IMR-90 (cell line): ENCODE data around the gene NPEPL1. TPM values are rescaled to one million over a fixed set of nuclear protein-coding genes. Genes with fewer than 3 reads are reported as not detected.

Experiments
- ATAC-seq: fragments of 200-7000 bp; cut with Tn5 transposase; 2 replicates; pipeline ENCODE4 v1.9.1; 2020; ENCODE audit warnings: low read depth, mild to moderate bottlenecking, moderate library complexity
- BruUV-seq: library from RNA; stranded (reverse); fragments of 400-500 nt; replicated peaks from 2 replicates; lab custom pipeline; 2021; lab: Mats Ljungman, UMichigan
- CTCF ChIA-PET: fragments of 300-600 bp; formaldehyde crosslinking; extraction: SDS; loops from one replicate; lab custom pipeline; 2021; ENCODE audit warnings: antibody characterized with exemption; lab: Yijun Ruan, JAX
- POLR2A ChIA-PET: fragments of 300-600 bp; sonication (Branson Sonifier 250); formaldehyde crosslinking; loops from one replicate; lab custom pipeline; 2022; ENCODE audit warnings: antibody characterized with exemption; ENCODE audit not compliant: unreplicated experiment; lab: Charles Lee
- DNase-seq: peaks from one replicate; pipeline ENCODE4 v3.0.0; 2013
- H2AFZ ChIP-seq: replicated peaks from 2 replicates; pipeline ENCODE3; 2013; ENCODE audit warnings: low read length, mild to moderate bottlenecking; ENCODE audit not compliant: poor library complexity
- H2AK5ac ChIP-seq: 2 replicates; pipeline ENCODE4 v1.6.1; 2013; ENCODE audit warnings: low read depth, low read length, inconsistent platforms
- H2AK9ac ChIP-seq: replicated peaks from 2 replicates; pipeline ENCODE3; 2013; ENCODE audit warnings: mild to moderate bottlenecking, low read depth, low read length, moderate library complexity; ENCODE audit not compliant: poor library complexity
- H2BK120ac ChIP-seq: 2 replicates; pipeline ENCODE4 v1.6.1; 2013; ENCODE audit warnings: low read depth, low read length, inconsistent platforms
- H2BK15ac ChIP-seq: 3 replicates; pipeline ENCODE4 v1.6.1; 2013; ENCODE audit warnings: low read depth, low read length, inconsistent platforms
- H2BK20ac ChIP-seq: 2 replicates; pipeline ENCODE4 v1.6.1; 2013; ENCODE audit warnings: low read depth, mild to moderate bottlenecking, inconsistent platforms, low read length, moderate library complexity
- H2BK5ac ChIP-seq: 2 replicates; pipeline ENCODE4 v1.6.1; 2013; ENCODE audit warnings: mild to moderate bottlenecking, low read depth, low read length, inconsistent platforms; ENCODE audit not compliant: poor library complexity, severe bottlenecking
- H3K14ac ChIP-seq: replicated peaks from 2 replicates; pipeline ENCODE4 v1.6.1; 2013; ENCODE audit warnings: low read depth, low read length, inconsistent platforms
- H3K18ac ChIP-seq: 2 replicates; pipeline ENCODE4 v1.6.1; 2013; ENCODE audit warnings: low read depth, low read length, control low read depth
- H3K23ac ChIP-seq: 2 replicates; pipeline ENCODE4 v1.6.1; 2013; ENCODE audit warnings: low read depth, low read length, inconsistent platforms
- H3K27ac ChIP-seq: 2 replicates; pipeline ENCODE4 v1.5.1; 2013; ENCODE audit warnings: mild to moderate bottlenecking, control low read depth, low read length; ENCODE audit not compliant: insufficient read depth
- H3K27me3 ChIP-seq: 2 replicates; pipeline ENCODE4 v1.6.1; 2013; ENCODE audit warnings: low read length; ENCODE audit not compliant: control insufficient read depth, insufficient read depth
- H3K36me3 ChIP-seq: 2 replicates; pipeline ENCODE4 v1.6.1; 2013; ENCODE audit warnings: low read length, mixed read lengths; ENCODE audit not compliant: control insufficient read depth, insufficient read depth
- H3K4ac ChIP-seq: 2 replicates; pipeline ENCODE4 v1.6.1; 2013; ENCODE audit warnings: low read depth, low read length, inconsistent platforms
- H3K4me1 ChIP-seq: 2 replicates; pipeline ENCODE4 v1.6.1; 2013; ENCODE audit warnings: low read length, mixed read lengths; ENCODE audit not compliant: control insufficient read depth, insufficient read depth
- H3K4me2 ChIP-seq: 2 replicates; pipeline ENCODE4 v1.6.1; 2013; ENCODE audit warnings: low read depth, mild to moderate bottlenecking, control low read depth, low read length, moderate library complexity
- H3K4me3 ChIP-seq: 2 replicates; pipeline ENCODE4 v1.5.1; 2013; ENCODE audit warnings: low read depth, mild to moderate bottlenecking, control low read depth, low read length, moderate library complexity; ENCODE audit not compliant: insufficient read depth
- H3K56ac ChIP-seq: 2 replicates; pipeline ENCODE4 v1.6.1; 2013; ENCODE audit warnings: low read length, inconsistent platforms; ENCODE audit not compliant: insufficient read depth; ENCODE audit errors: extremely low read depth
- H3K79me1 ChIP-seq, 2 experiments: 2 replicates each; pipeline ENCODE4 v1.6.1; 2013; ENCODE audit warnings: low read length in 2 of 2, inconsistent platforms in 1 of 2, low read depth in 1 of 2
- H3K9ac ChIP-seq: 2 replicates; pipeline ENCODE4 v1.6.1; 2013; ENCODE audit warnings: low read depth, low read length, control low read depth
- H3K9me1 ChIP-seq: 2 replicates; pipeline ENCODE4 v1.6.1; 2013; ENCODE audit warnings: low read length, inconsistent platforms; ENCODE audit not compliant: insufficient read depth
- H3K9me3 ChIP-seq: 2 replicates; pipeline ENCODE4 v1.6.1; 2013; ENCODE audit warnings: low read length; ENCODE audit not compliant: control insufficient read depth, insufficient read depth
- H4K20me1 ChIP-seq: 2 replicates; pipeline ENCODE4 v1.6.1; 2013; ENCODE audit warnings: low read length, inconsistent platforms; ENCODE audit not compliant: insufficient read depth
- H4K5ac ChIP-seq: 2 replicates; pipeline ENCODE4 v1.6.1; 2013; ENCODE audit warnings: mild to moderate bottlenecking, low read depth, low read length, control low read depth
- H4K8ac ChIP-seq, 2 experiments: 2 replicates each; pipeline ENCODE4 v1.6.1; 2013; ENCODE audit warnings: low read depth in 2 of 2, low read length in 2 of 2, control low read depth in 1 of 2, inconsistent platforms in 1 of 2
- H4K91ac ChIP-seq: 2 replicates; pipeline ENCODE4 v1.6.1; 2013; ENCODE audit warnings: low read depth, low read length, inconsistent platforms; ENCODE audit not compliant: insufficient read depth
- MAFK ChIP-seq: IDR thresholded peaks from 2 replicates; pipeline ENCODE4 v1.6.1; 2012; ENCODE audit warnings: low read depth, low read length, improper control_type of control experiment
- WGBS, 2 experiments: methylation state at CpG; one replicate each; pipeline versions ENCODE4 v1.1.5 to v1.1.7; 2013; ENCODE audit warnings: missing lambda C conversion rate in 2 of 2; ENCODE audit not compliant: insufficient read length in 1 of 2; ENCODE audit errors: extremely low coverage in 2 of 2; 5-methylcytosine and 5-hydroxymethylcytosine counted together
- dilution Hi-C: fragments of 300-500 bp; cut with HindIII; formaldehyde crosslinking; loops from one replicate; pipeline ENCODE4 v1.14.3; 2018; ENCODE audit warnings: low sequenced_read_pairs; ENCODE audit not compliant: unreplicated experiment
- in situ Hi-C: fragments of 300-500 bp; cut with MboI; formaldehyde crosslinking; loops from 3 replicates; pipeline ENCODE4 v1.14.3; 2019; ENCODE audit warnings: low sequenced_read_pairs, inconsistent platforms, mixed read lengths
- intact Hi-C: fragments of 100-400 bp; cut with micrococcal nuclease; formaldehyde crosslinking; loops from 2 replicates; pipeline ENCODE4 v1.10.0; 2022
- polyA plus RNA-seq, 3 experiments: library from polyadenylated mRNA; depleted of rRNA; stranded (reverse); fragments of >200 nt; gene quantifications; 2 replicates each; pipeline ENCODE4 v1.2.3, GENCODE V29; 2012; ENCODE audit warnings: low replicate concordance in 1 of 3
- total RNA-seq: library from RNA; depleted of rRNA; stranded (reverse); fragments of >200 nt; gene quantifications from 2 replicates; pipeline ENCODE4 v1.2.3, GENCODE V29; 2012
- TF ChIP-seq, protein P1 (sequence below): fragments of 150-350 bp; IDR thresholded peaks from 2 replicates; pipeline ENCODE4 v1.6.1; 2016; ENCODE audit warnings: low read depth, mild to moderate bottlenecking, low read length, moderate library complexity, borderline replicate concordance

NPEPL1 gene
- total and polyA plus RNA-seq, 2 of the 4 experiments (the other 2 are of a cell fraction), result 6.3 to 10.4 TPM

DNA sequence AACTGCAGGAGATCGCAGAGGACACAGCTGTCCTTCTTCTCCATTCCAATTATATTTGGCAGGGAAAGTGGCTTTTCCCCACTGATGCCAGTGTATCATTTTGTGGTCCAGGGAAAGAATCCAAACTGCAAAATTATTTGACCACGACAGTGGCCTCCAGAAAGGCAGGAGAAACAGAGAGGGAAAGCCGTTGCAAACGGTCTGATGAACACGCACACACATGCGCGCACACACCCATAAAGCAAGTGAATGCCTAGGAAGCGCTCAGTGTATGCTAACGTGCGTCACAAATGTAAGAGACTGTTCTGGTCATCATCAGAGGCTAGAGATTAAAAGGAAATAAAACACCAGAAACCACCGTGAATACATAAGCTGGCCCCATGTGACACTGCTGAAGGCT is 54.0 kb downstream of the NPEPL1 start:
- Histone ChIP-seq H2BK120ac (no peak overlapping the region), H3K9me1 (no peaks in the 10 kb centered on the region; the same call in 1 of the 2 replicates), H4K8ac (no peak overlapping the region), H4K91ac (no peak overlapping the region), H3K4me1 (no peaks in the 10 kb centered on the region), H4K5ac (no peak overlapping the region), H3K4me3 (no peak overlapping the region), H2BK20ac (no peak overlapping the region), H2BK5ac (no peak overlapping the region), H3K4me2 (no peak overlapping the region), H3K4ac (no peak overlapping the region), H3K18ac (no peak overlapping the region), H2AK9ac (no peak overlapping the region), H3K79me1 (no peaks in the 10 kb centered on the region), H2AFZ (no peak overlapping the region), H2AK5ac (no peak overlapping the region), H3K36me3 (no peaks in the 10 kb centered on the region), H3K27me3 (peaks cover 42% of the 10 kb centered on the region), H3K23ac (no peak overlapping the region), H3K56ac (no peak overlapping the region), H3K9me3 (no peaks in the 10 kb centered on the region), H3K14ac (no peak overlapping the region), H3K9ac (no peak overlapping the region), H4K20me1 (no peaks in the 10 kb centered on the region), H2BK15ac (no peak overlapping the region), H3K27ac (no peak overlapping the region)
- dilution Hi-C loops, result no loop called here
- WGBS, 2 experiments, result 22% methylated on average over 1 of the region's 11 CpGs; no CpG with 5 or more reads in 1 of the 2 experiments
- BruUV-seq, result no TSS peak
- POLR2A ChIA-PET, result no interaction called here
- no peak for TF ChIP-seq MAFK
- TF ChIP-seq, protein P1, sequence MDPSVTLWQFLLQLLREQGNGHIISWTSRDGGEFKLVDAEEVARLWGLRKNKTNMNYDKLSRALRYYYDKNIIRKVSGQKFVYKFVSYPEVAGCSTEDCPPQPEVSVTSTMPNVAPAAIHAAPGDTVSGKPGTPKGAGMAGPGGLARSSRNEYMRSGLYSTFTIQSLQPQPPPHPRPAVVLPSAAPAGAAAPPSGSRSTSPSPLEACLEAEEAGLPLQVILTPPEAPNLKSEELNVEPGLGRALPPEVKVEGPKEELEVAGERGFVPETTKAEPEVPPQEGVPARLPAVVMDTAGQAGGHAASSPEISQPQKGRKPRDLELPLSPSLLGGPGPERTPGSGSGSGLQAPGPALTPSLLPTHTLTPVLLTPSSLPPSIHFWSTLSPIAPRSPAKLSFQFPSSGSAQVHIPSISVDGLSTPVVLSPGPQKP, result no peak
- ATAC-seq (no peak), DNase-seq (no peak)
- intact Hi-C loops, result no loop called here
- in situ Hi-C loops, result no loop called here
- CTCF ChIA-PET, result no interaction called here
